Measurements from ENCODE around the gene RIPOR2. TPM values are rescaled to one million over a fixed set of nuclear protein-coding genes. Genes with fewer than 3 reads are reported as not detected.

The RIPOR2 gene
- total and polyA plus RNA-seq, 10 of the 15 experiments (the other 5 are each of a cell fraction or from before 2014, with no cell fraction given) = 22.2 to 48.2 (median 34.7) TPM

DNA sequence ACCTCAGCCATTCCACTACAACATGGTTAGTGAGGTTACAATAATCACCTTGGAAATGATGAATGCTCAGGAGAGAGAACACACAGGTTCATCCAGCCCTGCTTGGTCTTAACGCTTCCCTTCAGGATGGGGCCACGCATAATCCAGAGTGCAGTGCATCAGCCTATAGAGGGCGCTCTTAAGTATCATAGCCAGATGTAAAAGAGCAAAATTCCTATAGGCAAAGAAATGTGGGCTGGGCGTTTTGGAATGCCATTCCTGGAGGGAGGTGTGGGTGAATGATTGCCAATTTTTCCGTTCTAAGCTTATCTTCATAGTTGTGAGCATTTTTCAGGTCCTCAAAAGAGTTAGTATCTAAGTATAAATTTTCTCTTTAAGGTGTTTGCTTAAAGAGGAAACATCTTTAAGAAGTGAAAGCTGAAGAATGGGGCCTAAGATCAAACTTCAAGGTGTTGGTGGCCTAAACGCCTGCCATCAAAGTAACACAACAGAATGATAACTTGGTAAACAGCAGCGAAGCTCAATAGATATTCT lies 1.8 kb downstream of the RIPOR2 start (continued):
- TF ChIP-seq, protein P1, sequence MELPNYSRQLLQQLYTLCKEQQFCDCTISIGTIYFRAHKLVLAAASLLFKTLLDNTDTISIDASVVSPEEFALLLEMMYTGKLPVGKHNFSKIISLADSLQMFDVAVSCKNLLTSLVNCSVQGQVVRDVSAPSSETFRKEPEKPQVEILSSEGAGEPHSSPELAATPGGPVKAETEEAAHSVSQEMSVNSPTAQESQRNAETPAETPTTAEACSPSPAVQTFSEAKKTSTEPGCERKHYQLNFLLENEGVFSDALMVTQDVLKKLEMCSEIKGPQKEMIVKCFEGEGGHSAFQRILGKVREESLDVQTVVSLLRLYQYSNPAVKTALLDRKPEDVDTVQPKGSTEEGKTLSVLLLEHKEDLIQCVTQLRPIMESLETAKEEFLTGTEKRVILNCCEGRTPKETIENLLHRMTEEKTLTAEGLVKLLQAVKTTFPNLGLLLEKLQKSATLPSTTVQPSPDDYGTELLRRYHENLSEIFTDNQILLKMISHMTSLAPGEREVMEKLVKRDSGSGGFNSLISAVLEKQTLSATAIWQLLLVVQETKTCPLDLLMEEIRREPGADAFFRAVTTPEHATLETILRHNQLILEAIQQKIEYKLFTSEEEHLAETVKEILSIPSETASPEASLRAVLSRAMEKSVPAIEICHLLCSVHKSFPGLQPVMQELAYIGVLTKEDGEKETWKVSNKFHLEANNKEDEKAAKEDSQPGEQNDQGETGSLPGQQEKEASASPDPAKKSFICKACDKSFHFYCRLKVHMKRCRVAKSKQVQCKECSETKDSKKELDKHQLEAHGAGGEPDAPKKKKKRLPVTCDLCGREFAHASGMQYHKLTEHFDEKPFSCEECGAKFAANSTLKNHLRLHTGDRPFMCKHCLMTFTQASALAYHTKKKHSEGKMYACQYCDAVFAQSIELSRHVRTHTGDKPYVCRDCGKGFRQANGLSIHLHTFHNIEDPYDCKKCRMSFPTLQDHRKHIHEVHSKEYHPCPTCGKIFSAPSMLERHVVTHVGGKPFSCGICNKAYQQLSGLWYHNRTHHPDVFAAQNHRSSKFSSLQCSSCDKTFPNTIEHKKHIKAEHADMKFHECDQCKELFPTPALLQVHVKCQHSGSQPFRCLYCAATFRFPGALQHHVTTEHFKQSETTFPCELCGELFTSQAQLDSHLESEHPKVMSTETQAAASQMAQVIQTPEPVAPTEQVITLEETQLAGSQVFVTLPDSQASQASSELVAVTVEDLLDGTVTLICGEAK (IDR thresholded peaks at IDR 0.05; ENCODE audit: borderline replicate concordance) = no peak
- TF ChIP-seq, protein P2, sequence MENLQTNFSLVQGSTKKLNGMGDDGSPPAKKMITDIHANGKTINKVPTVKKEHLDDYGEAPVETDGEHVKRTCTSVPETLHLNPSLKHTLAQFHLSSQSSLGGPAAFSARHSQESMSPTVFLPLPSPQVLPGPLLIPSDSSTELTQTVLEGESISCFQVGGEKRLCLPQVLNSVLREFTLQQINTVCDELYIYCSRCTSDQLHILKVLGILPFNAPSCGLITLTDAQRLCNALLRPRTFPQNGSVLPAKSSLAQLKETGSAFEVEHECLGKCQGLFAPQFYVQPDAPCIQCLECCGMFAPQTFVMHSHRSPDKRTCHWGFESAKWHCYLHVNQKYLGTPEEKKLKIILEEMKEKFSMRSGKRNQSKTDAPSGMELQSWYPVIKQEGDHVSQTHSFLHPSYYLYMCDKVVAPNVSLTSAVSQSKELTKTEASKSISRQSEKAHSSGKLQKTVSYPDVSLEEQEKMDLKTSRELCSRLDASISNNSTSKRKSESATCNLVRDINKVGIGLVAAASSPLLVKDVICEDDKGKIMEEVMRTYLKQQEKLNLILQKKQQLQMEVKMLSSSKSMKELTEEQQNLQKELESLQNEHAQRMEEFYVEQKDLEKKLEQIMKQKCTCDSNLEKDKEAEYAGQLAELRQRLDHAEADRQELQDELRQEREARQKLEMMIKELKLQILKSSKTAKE (IDR thresholded peaks at IDR 0.05; ENCODE audit: low read depth, poor library complexity, severe bottlenecking) = peak; percentile 55
- no peak for TF ChIP-seq STAT3 (IDR thresholded peaks at IDR 0.05; ENCODE audit: low read depth, low read length)
- TF ChIP-seq WRNIP1 (IDR thresholded peaks at IDR 0.05; ENCODE audit: borderline replicate concordance, low read depth, low read length) = no peak
- TF ChIP-seq, protein P3, sequence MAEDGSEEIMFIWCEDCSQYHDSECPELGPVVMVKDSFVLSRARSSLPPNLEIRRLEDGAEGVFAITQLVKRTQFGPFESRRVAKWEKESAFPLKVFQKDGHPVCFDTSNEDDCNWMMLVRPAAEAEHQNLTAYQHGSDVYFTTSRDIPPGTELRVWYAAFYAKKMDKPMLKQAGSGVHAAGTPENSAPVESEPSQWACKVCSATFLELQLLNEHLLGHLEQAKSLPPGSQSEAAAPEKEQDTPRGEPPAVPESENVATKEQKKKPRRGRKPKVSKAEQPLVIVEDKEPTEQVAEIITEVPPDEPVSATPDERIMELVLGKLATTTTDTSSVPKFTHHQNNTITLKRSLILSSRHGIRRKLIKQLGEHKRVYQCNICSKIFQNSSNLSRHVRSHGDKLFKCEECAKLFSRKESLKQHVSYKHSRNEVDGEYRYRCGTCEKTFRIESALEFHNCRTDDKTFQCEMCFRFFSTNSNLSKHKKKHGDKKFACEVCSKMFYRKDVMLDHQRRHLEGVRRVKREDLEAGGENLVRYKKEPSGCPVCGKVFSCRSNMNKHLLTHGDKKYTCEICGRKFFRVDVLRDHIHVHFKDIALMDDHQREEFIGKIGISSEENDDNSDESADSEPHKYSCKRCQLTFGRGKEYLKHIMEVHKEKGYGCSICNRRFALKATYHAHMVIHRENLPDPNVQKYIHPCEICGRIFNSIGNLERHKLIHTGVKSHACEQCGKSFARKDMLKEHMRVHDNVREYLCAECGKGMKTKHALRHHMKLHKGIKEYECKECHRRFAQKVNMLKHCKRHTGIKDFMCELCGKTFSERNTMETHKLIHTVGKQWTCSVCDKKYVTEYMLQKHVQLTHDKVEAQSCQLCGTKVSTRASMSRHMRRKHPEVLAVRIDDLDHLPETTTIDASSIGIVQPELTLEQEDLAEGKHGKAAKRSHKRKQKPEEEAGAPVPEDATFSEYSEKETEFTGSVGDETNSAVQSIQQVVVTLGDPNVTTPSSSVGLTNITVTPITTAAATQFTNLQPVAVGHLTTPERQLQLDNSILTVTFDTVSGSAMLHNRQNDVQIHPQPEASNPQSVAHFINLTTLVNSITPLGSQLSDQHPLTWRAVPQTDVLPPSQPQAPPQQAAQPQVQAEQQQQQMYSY (CRISPR knock-in tag; IDR thresholded peaks at IDR 0.05) = no peak
- no peak for TF ChIP-seq EGR1 (IDR thresholded peaks at IDR 0.05; ENCODE audit: borderline replicate concordance in 1 of 2, low read depth in 2 of 2, low read length in 2 of 2)
- TF ChIP-seq, protein P4, sequence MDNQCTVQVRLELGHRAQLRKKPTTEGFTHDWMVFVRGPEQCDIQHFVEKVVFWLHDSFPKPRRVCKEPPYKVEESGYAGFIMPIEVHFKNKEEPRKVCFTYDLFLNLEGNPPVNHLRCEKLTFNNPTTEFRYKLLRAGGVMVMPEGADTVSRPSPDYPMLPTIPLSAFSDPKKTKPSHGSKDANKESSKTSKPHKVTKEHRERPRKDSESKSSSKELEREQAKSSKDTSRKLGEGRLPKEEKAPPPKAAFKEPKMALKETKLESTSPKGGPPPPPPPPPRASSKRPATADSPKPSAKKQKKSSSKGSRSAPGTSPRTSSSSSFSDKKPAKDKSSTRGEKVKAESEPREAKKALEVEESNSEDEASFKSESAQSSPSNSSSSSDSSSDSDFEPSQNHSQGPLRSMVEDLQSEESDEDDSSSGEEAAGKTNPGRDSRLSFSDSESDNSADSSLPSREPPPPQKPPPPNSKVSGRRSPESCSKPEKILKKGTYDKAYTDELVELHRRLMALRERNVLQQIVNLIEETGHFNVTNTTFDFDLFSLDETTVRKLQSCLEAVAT (IDR thresholded peaks at IDR 0.05) = no peak
- no peak for TF ChIP-seq NRF1 (conservative IDR thresholded peaks at IDR 0.05; ENCODE audit: low read depth, low read length)
- no peak for TF ChIP-seq BCL11A (IDR thresholded peaks at IDR 0.05; ENCODE audit: low read depth, low read length)
- TF ChIP-seq FOS (IDR thresholded peaks at IDR 0.05; ENCODE audit: borderline replicate concordance, extremely low read depth, insufficient read length) = no peak
- no peak for TF ChIP-seq KDM1A (IDR thresholded peaks at IDR 0.05; ENCODE audit: borderline replicate concordance)
- TF ChIP-seq RAD21 (IDR thresholded peaks at IDR 0.05; ENCODE audit: insufficient read depth, low read depth, low read length) = peak; percentile 57; the same call in 1 of the 2 replicates
- TF ChIP-seq NFXL1 (IDR thresholded peaks at IDR 0.05; ENCODE audit: borderline replicate concordance) = no peak
- TF ChIP-seq TCF3 (IDR thresholded peaks at IDR 0.05; ENCODE audit: borderline replicate concordance, insufficient read depth, low read depth, low read length) = no peak
- no peak for TF ChIP-seq JUNB (IDR thresholded peaks at IDR 0.05)
- TF ChIP-seq GATAD2B (conservative IDR thresholded peaks at IDR 0.05; ENCODE audit: low read depth) = 0 out of 2 replicates have a peak, but pooled peaks have one; percentile 29
- no peak for TF ChIP-seq TBL1XR1 (IDR thresholded peaks at IDR 0.05; ENCODE audit: low read depth, low read length)
- TF ChIP-seq BACH1 (IDR thresholded peaks at IDR 0.05; ENCODE audit: borderline replicate concordance) = no peak
- TF ChIP-seq HDAC6 (IDR thresholded peaks at IDR 0.05; ENCODE audit: unreplicated experiment) = no peak
